GM21526 (cell line): ENCODE data around the gene KCNK2.

Experiments
- ATAC-seq: cut with Tn5 transposase; IDR thresholded peaks from one replicate; pipeline ENCODE4 v1.9.1; 2021; ENCODE audit warnings: moderate library complexity; ENCODE audit not compliant: unreplicated experiment, low FRiP score

The KCNK2 gene

DNA sequence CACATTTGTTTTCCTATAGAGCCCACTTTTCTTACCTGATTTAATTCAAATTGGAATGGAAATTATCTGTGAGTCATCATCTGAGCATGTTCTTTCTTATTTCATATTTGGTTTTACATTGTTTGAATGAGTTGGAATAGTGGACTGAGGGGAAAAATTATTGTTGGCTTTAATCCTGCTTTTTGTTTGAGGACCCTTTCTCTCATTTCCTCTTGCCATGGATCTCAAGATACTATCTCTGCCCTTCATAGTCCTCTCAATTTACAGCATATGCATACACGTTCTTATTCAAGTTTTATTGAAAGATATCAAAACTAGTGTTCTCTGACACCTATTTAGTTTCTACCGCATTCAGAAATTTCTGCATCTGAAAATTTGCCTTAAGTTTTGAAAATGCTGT is 5.1 kb downstream of the KCNK2 start:
- ATAC-seq: no peak

DNA sequence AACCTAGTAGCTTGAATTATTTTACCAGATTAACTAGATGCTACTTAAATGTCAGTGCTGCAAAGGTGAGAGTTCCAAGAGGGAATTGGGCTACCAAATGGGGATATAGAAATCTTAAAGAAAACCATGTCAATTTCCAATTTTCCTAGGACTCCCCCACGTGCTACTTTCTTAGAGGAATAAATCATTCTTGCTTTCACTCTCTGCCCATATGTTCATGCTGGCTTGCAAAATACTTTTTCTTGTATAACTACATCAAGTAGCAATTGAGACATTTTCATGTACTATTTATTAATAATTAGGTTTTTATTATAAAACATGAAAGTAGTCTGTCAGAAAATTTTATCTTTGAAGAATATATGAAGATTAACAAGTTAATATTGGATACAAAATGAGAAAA is 11.8 kb downstream of the KCNK2 start:
- no peak for ATAC-seq

DNA sequence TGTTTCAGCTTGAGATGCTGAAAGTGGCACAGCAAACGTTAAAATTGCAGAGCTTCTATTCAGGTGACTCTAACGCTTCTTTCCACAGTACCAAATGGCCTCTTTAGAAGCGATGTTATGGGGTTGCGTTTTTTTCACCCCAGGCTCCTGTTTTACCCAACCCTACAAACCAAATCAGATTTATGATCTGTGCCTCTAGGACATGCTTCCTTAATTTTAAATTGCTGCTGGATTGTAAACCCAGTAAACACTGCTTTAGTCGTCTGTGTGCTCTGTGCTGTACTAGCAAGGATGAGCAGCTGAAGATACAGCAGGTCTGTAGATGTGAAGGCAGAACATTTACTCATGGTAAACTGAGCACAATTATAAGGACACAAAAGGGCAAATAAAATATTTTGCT is 13.0 kb downstream of the KCNK2 start:
- no peak for ATAC-seq

DNA sequence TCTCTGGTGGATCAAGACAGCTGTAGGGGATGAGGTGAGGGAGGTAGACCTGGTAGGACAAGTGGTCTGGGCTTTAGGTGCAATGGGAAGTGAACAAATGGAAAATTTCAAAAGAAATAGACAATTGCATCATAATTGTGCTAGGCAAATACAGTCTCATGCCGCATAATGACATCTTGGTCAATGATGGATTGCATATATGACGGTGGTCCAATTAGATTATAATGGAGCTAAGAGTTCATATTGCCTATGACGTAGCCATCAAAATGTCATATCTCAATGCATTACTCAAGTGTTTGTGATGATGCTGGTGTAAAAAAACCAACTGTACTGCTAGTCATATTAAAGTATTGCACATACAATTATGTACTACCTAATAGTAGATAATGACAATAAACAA is 19.0 kb downstream of the KCNK2 start:
- ATAC-seq: no peak

DNA sequence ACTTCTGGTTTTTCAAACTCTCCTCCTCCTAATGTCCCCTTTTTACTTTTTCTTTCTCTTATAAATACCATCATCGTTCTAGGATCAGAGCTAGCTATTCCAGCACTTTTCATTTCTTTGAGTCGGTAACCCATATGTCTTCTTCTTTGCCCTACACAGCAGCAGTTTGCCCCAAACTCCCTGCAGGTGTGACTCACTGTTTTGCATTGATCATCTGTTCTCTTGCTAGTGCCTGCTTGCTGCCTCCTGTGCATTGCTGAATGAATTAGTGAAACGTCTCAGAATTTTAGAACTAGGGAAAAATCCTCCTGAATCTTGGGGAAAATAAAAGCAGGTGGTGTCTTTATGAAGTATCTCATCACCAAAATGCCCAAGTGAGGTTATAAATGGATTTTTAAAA is 21.7 kb downstream of the KCNK2 start:
- ATAC-seq: no peak

DNA sequence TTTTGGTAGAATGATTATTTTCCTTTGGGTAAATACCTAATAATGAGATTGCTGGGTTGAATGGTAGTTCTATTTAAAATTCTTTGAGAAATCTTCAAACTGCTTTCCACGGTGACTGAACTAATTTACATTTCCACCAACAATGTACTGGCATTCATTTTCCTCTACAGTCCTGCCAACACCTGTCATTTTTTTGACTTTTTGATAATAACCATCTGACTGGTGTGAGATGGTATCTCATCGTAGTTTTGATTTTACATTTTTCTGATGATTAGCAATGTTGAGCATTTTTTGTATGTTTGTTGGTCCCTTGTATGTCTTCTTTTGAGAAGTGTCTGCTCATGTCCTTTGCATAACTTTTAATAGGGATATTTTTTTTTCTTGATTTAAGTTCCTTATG is 23.5 kb downstream of the KCNK2 start:
- no peak for ATAC-seq

DNA sequence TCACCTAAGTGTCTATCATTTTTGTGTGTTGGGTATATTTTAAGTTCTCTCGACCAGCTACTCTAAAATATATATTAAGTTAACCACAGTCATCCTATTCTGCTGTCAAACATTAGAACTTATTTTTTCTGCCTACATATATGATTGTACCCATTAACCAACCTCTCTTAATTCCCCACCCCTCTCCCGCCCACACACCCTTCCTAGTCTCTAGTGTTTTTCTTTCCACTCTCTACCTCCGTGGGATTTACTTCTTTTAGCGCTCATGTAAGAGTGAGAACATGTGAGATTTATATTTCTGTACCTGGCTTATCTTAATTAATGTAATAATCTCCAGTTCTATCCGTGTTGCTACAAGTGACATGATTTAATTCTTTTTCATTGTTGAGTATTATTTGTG is 26.6 kb downstream of the KCNK2 start:
- ATAC-seq: no peak

DNA sequence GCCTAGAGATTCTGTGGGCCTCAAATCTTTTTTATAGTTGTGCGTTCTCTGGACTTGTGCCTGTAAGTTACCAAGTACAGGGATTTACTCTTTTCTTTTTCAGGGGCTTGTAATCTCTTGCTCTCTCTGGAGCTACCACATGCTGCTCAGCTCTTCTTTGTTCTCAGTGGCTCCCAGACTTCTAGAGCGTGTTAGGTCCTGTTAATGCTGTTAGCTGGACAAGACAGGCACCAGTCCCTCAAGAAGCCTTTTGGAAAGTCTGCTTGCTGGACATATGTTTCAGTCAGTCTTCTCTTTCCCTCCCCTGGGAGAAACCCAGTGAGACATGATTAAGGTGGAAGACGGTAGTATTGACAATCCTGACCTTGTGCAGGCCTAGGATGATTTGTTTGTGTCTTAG is 29.4 kb downstream of the KCNK2 start:
- ATAC-seq: no peak

DNA sequence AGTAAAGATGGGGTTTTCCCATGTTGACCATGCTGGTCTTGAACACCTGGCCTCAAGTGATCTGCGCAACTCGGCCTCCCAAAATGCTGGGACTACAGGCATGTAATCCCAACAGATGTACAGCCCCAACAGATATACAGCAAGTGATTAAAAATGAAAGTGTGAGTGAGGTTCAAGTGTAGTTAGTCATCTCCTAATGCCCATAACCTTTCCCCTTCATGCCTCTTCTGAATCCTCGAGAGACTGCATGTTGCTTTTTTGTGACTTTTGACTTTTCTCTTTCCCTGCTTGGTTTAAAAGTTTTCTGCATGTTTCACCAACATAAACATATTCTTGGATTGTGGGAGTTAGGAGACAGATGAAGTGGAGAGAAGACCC is 31.2 kb downstream of the KCNK2 start:
- ATAC-seq: no peak

DNA sequence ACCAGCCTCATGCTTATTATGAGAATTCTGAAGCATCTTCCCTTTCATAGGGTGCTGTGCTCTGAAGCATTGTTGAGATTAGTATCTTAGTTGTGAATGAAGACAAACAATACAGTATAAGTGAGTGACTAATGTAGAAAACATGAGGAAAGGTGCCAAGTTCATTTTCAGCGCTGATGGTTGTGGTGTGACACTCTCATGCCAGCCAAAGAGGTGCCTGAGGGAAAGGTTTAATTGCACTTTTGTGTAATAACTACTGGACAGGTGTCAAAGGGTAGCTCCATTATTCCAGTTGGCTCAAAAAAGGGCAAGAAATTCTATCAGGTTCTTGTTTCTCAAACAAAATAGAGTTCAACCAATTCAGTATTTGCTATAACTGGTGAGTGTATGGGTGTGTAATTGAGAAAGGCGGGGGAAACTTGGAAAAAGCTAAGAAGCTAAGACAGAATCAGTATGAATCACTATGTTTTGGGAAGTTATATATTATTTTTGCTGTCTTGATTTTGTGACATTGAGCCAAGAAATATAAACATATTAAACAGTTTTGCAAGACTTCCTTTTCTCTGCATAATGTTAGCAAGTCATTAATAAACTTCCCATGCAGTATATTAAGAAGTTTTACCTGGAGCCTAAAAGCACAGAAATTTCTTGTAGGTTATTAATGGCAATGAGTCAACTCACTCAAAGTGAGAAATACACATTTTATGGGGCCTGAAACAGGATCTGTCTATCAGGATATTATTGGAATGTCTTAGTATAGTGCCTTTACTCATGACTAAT is 31.8 kb downstream of the KCNK2 start:
- no peak for ATAC-seq

DNA sequence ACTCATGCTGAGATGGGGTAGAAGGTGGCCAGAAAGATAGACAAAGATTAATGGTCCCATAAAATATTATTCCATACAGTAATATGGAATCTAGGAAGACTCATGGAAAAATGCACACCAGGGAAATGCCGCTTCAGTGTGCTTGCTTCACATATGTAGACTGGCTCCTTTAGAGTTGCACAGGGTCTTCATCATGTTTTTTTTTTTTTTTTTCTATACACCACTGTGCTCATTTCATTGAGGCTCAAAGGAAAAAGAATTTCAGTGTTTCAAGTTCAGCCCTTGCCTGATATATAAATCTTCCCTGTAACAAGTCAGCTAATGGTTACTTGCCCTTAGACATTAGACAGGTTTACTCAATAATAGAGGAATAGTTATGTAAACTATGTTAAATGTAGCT is 33.2 kb downstream of the KCNK2 start:
- no peak for ATAC-seq

DNA sequence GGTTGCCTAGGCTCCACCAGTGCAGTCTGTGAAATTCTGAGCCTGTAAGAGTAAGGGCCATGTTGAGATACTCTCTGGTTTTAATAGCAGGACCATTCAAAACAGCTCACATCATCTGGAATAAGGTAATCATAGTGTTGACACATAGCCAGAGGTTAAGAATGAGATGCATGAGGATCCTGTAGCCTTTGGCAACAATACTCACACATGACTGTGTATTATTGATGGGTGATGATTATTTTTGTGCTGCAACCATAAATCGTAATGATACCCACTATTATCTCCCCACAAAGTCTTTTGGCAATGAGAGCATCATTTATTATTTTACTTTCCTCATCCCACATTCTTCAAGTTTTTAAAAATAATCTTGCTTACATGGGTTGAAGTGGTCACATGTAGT is 35.5 kb downstream of the KCNK2 start:
- ATAC-seq: no peak

DNA sequence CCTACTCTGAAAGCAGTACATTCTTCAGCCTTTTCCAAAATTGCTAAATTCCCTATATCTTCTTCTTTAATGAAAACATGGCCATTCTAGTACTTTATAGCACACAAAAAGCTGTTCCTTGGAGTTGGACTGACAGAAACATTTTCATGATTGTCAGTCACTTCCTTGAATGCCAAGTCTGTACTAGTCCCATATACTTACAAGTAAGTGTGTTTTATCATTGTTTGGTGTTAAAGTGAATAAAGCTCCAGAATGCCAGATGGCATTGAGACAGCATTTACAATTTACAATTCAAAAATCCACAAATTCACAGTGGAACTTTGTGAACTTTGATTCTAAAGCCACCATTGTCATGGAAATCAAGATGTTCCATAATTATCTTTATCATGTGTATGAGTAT is 36.5 kb downstream of the KCNK2 start:
- no peak for ATAC-seq

DNA sequence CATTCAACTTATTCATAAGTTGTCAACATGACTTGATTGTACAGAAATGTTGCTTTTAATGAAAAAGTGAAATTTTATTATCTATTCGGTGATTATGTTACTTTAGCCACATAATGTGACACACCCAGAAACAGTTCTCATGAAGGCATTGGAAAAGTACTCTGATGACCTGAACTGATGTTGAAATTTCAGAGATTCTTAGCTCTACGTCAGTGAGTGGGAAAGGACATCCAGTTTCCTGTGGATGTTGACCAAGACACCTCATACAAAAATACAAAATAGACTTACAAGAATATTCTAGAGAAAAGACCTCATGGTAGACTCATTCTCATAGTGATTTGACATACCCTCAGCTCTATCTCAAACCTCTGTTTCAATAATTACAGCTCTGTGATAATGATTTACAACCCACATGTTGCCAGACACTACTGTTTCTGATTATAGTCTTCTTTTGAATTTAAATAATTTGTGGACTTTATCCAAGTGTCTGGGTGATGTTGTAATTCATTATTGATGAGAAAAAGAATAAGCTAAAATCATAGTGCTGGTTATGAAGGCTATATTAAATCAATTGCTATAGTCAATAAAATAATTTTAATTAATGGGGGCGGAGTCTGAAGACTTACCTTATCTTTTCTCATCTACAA is 37.3 kb downstream of the KCNK2 start:
- ATAC-seq: no peak

DNA sequence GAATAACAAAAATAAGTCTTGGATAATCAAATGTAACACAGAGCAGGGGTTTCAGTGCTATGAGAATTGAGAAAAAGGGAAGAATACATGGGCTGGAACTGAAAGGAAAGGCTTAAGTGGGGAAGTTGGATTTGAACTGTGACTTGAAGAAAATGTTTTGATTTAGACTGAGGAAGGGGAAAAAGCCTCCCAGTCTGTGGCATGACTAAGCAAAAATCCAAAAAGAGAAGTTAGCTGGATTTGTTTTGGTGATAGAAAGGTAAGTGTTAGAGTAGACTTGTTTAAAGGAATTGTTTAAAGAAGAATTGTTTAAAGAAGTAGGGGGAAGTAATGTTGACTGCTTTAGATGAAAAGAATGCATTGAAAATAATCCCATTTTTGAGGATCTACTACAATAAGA is 46.0 kb downstream of the KCNK2 start:
- ATAC-seq: no peak

DNA sequence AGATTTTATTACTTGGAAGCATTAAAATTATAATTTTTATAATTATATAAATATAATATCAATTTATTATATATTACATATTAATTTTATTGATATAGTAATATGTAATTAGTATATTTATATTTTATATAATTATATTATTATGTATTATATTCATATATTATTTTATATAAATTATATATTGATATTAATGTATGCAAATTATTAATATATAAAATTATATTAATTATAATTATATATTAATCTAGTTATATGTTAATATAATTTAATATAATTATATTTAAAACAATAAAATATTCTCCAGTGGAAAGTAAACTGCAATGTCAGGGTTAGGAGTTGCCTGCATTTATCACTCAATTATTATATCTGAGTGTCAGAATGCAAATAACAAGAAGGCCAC is 48.8 kb downstream of the KCNK2 start:
- ATAC-seq: no peak

DNA sequence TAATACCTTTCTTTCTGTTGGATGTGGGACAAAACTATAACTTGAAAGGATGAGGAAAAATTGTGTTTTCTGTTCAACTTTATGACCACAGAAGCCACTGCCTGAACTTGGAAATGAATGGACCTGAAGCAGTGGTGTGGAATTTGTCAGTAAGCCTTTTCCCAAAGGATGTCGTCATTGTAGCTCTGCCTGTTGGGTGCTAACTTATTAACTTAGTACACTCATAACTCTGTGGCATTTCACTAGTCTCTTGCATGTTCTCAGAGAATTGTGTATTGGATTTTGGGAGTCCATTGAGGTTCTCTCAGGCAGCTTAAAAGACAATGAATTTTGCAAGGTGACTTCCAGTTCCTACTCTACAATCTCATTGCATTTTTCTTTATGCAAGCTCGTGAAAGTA is 49.6 kb downstream of the KCNK2 start:
- no peak for ATAC-seq

DNA sequence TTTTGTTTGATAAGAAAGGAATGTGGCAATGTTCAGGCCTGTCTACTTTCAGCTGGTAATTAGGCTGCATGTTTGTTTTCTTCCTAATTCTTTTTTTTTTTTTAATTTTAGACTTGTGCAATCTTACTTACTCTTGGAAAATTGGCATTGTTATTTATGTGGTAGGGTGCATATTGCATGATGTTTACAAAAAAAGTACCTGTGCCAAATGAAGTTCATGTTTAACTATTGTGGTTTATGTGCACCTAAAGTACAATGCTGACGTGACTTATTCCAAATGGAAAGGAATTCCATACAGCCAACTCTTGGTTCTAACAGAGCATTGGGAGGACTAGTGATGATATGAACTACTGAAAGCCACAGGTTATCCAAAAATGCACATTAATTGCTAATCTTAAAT is 51.0 kb downstream of the KCNK2 start:
- no peak for ATAC-seq

DNA sequence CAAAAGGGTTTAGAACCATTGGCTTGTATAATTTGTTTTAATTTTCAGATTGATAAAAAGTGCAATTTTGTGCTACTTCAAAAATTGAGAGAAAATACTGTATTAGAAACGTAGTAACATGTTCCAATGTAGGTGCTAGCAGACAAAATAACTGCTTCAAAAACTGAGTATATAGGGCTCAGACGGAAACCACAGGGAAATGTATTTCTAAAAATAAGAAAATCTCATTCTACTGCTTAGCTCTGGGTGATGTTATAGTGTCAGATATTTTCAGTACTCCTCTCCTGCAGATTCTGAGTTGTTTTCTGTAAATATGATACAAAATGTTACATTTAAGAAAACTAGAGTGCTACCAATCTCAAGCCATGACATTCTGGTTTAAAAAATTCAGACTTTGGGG is 55.4 kb downstream of the KCNK2 start:
- no peak for ATAC-seq

DNA sequence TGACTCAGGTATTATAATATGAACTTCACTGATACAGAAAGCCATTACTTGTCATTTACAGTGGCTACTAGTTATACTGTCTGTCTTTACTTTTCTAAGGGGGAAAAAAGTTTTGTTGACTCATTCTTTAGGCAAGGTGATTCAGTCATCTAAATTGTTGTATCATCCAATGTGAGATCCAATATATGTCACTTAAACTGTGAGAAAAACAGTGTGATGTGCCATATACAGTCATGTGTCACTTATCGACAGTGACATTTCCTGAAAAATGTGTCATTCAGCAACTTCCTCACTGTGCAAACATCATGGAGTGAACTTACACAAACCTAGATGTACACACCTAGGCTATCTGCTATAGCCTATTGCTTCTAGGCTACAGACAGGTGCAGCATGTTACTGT is 57.6 kb downstream of the KCNK2 start:
- ATAC-seq: no peak

DNA sequence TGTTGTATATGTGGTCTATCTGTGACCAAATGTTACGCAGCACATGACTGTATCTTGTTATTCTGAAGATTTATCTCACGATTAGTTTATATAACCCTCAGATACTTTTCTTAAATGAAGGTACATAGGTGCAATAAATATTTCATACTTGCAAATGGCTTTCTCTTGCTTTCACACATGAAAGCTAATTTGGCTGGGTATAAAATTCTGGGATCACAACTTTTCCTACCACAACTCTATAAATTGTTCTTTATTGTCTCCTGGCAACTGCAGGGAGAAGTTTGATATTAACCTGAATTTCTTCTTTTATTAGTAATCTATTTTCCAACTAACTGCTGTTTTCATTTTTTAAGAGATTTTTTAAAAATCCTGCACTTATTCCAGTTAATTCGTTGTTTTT is 58.9 kb downstream of the KCNK2 start:
- ATAC-seq: no peak

DNA sequence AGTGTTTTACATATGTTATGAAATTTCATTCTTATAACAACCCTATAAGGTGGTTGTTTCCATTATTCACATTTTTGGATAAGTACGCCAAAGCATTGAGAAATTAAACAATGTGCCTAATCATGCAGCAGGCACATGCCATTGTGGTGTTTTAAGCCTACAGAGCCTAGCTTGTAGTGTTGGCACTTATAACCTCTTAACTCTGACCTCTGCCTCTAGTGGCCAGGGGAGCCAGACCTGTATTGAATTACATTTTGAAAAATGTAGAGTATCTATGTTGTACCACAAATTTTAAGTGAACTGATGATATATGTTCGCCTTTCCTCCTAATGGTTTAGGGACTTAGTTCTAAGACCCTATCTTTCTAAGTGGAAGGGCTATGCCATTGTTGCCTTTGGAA is 61.0 kb downstream of the KCNK2 start:
- no peak for ATAC-seq
